Cardiac fibroblast (primary cell): ENCODE data around the gene PDE9A.
A peak's percentile ranks its signal among the peaks of the same experiment; 100 is the strongest.
"Not testable (repeated sequence)": the region's sequence is repeated elsewhere in the genome, so short reads cannot be mapped to it uniquely, and the experiment has no call there.

Experiments used
- DNase-seq, 2 donors: peaks; one replicate each; pipeline versions ENCODE4 v3.0.0 to v3.0.0-alpha.2; 2010; ENCODE audit warnings: low read depth in 2 of 2
- H3K4me3 ChIP-seq, 2 donors: replicated peaks in 1 of 2; 1 replicate in 1 of 2; 2 replicates in 1 of 2; pipeline ENCODE4 v1.5.1; 2011; ENCODE audit warnings: low read depth in 2 of 2, low read length in 2 of 2, mild to moderate bottlenecking in 2 of 2, moderate library complexity in 1 of 2
- CTCF ChIP-seq: IDR thresholded peaks from one replicate; pipeline ENCODE4 v1.5.1; 2011; ENCODE audit warnings: low read depth, mild to moderate bottlenecking, low read length, inconsistent platforms

The PDE9A gene

GRCh38 chr21:42711667-42712066, 58.2 kb downstream of the PDE9A start:
- H3K4me3 ChIP-seq: no peak overlapping the region
- no peak for DNase-seq
- no peak for TF ChIP-seq CTCF

DNA sequence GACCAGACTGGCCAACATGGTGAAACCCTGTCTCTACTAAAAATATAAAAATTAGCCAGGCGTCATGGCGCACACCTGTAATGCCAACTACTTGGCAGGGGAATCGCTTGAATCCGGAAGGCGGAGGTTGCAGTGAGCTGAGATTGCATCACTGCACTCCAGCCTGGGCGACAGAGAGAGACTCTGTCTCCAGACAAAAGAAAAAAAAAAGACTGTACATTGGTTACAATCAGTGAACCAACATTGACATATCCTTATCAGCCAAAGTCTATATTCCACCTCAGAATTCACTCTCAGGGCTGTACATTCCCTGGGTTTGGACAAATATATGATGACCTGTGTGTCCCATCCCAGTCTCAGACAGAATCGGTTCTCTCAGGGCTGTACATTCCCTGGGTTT, 62.0 kb downstream of the PDE9A start:
- H3K4me3 ChIP-seq, DNase-seq: not testable (repeated sequence)

- H3K4me3 ChIP-seq: no peak overlapping the region
- no peak for TF ChIP-seq CTCF
These were observed 62.7 kb downstream of the PDE9A start for GRCh38 chr21:42716074-42716473.

DNA sequence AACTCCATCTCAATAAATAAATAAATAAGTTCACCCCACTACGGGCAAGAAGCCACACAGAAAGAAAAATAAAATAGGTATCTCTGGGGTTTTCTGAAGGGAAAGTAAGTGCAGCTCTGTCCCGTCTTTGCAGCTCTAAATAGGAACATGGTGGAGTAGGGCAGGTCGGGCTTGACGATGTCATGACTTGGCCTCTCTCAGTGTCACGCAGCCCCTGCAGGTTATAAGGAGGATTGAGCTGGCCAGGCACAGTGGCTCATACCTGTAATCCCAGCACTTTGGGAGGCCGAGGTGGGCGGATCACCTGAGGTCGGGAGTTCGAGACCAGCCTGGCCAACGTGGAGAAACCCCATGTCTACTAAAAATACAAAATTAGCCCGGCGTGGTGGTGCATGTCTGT, 67.1 kb downstream of the PDE9A start:
- DNase-seq, H3K4me3 ChIP-seq: not testable (repeated sequence)

More at GRCh38 chr21:42716074-42716473, 62.7 kb downstream of the PDE9A start:
- no peak for DNase-seq

DNA sequence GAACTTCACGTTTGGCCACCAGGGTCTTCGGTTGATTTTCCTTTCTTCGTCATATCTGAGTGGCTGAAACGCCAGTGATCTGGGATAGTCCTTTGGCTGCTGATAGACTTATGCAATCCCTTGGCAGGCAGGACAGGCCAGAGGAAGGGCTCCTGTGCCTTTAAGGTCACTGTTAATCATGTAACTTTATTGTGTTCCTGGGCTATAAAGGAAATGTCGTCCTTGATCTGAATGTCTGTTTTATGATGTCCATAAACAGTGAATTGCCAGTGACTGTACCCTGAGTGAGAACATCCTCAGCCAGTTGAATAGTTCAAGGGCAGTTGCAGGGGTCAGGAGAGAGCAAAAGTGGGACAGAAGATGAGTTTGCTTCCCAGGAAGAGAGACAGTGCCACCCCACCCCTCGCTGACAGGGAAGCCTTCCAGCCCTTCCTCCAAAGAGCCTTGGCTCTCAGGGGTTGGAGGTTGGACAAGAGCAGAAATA, 68.0 kb downstream of the PDE9A start:
- no peak for TF ChIP-seq CTCF
- peak; percentile 22 to 53 for DNase-seq

DNA sequence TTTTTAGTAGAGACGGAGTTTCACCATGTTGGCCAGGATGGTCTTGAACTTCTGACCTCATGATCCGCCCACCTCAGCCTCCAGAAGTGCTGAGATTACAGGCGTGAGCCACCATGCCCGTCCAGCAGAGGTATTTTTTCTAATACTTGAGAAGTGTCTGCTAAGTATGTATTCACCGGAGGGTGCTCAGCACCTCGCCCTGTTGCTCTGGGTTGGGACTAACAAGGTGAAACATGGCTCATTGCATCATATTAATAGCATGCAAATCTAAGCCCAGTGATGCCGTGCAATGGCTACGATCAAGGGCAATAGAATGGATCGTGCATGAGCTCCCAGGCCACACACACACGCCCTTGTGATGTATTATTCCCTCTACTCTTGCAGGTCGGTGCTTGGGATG, 68.7 kb downstream of the PDE9A start:
- H3K4me3 ChIP-seq: no peak overlapping the region
- DNase-seq: no peak
- TF ChIP-seq CTCF: no peak

More for the DNA sequence above, 68.0 kb downstream of the PDE9A start:
- no peak overlapping the region for H3K4me3 ChIP-seq

DNA sequence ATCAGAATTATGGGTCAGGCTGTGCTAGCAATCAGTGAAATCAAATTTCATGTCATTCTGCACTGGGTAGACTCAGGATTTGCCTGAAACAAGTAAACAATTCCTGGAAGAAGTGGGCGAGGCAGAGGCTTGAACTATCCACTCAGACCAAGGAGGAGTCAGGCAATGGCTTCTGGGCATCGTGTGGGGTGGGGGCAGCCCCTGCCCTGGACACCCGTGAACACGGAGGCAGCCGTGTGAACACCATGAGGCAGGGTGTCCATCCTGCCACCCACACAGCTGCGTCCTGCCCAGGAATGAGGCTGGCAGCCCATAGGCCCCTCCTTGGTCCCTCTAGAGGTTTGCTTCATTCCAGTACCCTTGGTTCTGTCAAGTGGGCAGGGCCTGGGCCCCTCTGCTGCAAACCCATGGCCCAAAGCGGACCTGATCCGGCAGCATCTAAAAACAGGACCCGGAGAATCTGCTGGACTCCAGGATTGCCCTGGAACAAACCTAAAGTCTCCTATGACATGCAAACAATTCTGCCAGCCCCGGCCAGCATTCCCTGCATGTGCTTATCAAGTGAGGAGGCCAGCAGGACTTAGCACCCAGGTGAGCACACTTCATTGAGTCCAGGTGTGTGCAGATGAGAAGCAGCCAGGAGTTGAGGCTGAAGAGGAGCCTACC, 69.5 kb downstream of the PDE9A start:
- no peak overlapping the region for H3K4me3 ChIP-seq
- no peak for TF ChIP-seq CTCF
- DNase-seq: no peak
